ENCODE results near the gene CENPA.

- TF ChIP-seq POLR2A (IDR thresholded peaks at IDR 0.05) (no peak), CTCF (IDR thresholded peaks at IDR 0.05) (peak in 1 of 3 donors; percentile 73)
Observed at GRCh38 chr2:26745609-26746327, 40.1 kb upstream of the CENPA start.
